ENCODE data around the gene TMIE. TPM values are rescaled to one million over a fixed set of nuclear protein-coding genes. Genes with fewer than 3 reads are reported as not detected.

TMIE gene
- total RNA-seq, 1 donor from 2014 or later, result 0.44 TPM

DNA sequence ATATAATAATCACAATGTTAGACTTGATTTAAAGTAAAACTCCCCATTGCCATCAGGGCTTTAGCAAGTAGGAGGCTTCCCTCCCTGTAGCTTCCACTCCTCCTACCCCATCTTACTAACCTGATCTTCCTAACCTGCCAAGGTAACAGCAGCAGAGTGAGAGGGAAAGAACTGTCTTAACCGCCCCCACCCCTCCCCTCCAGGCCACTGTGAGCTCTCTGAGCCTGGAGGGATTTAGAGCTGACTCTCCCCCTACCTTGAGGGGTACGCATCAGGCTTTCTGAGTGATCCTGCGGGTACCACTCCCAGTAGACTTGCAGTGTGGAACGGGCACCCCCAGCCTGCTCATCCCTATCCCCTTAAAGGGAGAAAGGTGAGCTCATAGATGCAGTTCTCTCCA, 27.8 kb downstream of the TMIE start:
- DNase-seq, result no peak
- H3K4me3 Mint-ChIP-seq, result no peak overlapping the region
- ChIA-PET CTCF (no interaction called here), POLR2A (no interaction called here)
- no peaks in the 10 kb centered on the region for H3K4me1 Mint-ChIP-seq
- no peak for ATAC-seq (ENCODE audit: low read depth)
- no peaks in the 10 kb centered on the region for H3K36me3 Mint-ChIP-seq (ENCODE audit: low read depth)
- intact Hi-C loops (cut with micrococcal nuclease), result no loop called here
- no peak for TF ChIP-seq CTCF (IDR thresholded peaks at IDR 0.05)
- H3K27me3 Mint-ChIP-seq, result peaks cover 17% of the 10 kb centered on the region
- no peaks in the 10 kb centered on the region for H3K9me3 Mint-ChIP-seq
- H3K27ac Mint-ChIP-seq, result no peak overlapping the region

DNA sequence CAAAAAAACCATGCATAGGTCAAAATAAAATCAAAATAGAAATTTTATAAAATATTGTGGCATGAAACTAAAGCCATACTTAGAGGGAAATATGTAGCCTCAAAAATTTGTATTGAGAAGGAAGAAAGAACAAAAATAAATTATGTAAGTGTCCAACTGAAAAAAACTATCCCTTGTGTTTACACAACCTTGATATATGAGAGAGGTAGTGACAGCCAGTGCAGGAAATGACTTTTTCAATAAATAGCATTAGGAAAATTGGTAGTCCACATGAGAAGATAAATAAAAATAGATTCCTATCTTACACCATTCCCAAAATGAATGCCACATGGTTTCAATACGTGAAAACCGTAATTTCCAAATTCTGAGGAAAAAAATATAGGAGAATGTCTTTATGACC, 29.6 kb downstream of the TMIE start:
- CTCF ChIA-PET, result no interaction called here
- no peak for TF ChIP-seq CTCF (IDR thresholded peaks at IDR 0.05)
- Mint-ChIP-seq H3K27me3 (peaks cover 17% of the 10 kb centered on the region), H3K4me3 (no peak overlapping the region), H3K27ac (no peak overlapping the region), H3K9me3 (no peaks in the 10 kb centered on the region), H3K36me3 (ENCODE audit: low read depth) (no peaks in the 10 kb centered on the region), H3K4me1 (no peaks in the 10 kb centered on the region)
- POLR2A ChIA-PET, result no interaction called here
- intact Hi-C loops (cut with micrococcal nuclease), result no loop called here
- ATAC-seq (ENCODE audit: low read depth) (no peak), DNase-seq (no peak)

GRCh38 chr3:46731795-46732194, 30.6 kb downstream of the TMIE start:
- POLR2A ChIA-PET, result no interaction called here
- Mint-ChIP-seq H3K27ac (no peak overlapping the region), H3K9me3 (no peaks in the 10 kb centered on the region), H3K36me3 (ENCODE audit: low read depth) (no peaks in the 10 kb centered on the region), H3K4me1 (no peaks in the 10 kb centered on the region), H3K4me3 (no peak overlapping the region), H3K27me3 (peaks cover 15% of the 10 kb centered on the region)
- no peak for DNase-seq
- no peak for ATAC-seq (ENCODE audit: low read depth)
- CTCF ChIA-PET, result no interaction called here
- intact Hi-C loops (cut with micrococcal nuclease), result no loop called here
- TF ChIP-seq CTCF (IDR thresholded peaks at IDR 0.05), result no peak

DNA sequence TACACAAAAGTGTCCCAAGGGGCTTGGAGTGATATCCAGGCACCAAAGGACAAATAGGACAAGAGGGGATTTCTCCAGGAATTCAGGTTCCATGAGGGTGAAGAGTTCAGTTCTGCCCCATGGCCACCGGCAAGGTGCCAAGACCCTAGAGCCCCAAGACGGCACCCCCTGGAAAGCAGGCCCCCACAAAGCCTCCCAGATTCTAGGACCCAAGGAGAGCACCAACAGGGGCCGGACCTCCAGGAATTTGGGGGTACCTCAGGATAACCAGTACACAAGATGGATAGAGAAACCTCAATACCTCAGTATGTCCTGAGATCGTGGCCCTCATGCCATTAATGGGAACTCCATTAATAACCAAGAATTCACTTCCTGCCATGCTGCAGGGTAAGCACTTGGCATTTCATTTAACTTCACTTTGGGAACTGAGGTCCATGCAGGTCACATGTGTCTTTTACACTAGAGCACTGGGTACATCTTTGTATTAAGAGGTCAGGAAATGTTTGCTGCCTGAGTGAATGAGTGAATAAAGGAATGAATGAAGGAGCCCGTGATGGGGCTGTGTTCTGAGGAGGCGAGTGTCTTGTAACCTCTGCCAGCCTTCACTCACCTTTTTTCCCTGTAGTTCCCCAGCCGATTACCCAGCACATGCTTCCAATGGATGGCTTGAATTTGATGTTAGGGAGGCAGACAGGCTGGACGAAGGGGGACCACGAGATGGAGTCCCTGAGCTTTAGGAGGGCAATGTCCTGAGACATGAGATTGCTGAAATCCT, 32.0 kb downstream of the TMIE start:
- DNase-seq, result no peak
- POLR2A ChIA-PET, result no interaction called here
- intact Hi-C loops (cut with micrococcal nuclease), result no loop called here

DNA sequence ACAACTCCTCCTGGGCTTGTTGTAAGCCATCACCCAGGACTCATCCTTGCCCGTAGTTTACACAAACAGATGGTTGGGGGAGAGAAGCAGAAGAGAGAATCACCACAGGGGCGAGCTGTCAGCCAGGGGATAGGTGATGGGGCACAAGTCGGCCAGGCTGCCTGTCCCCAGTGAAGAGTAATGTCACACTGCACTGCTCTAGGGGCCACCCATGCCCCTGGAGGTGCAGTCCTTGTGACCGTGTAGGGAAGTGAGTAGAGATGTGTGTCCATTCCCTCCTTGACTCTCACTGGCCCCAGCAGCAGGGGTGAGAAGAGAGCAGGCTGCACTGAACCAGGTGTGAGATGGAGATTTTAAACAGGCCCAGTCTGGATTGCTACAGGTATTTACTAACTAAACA, 33.6 kb downstream of the TMIE start:
- no peak overlapping the region for H3K27ac Mint-ChIP-seq
- peaks cover 4% of the 10 kb centered on the region for H3K9me3 Mint-ChIP-seq
- peaks cover 22% of the 10 kb centered on the region for H3K27me3 Mint-ChIP-seq
- ChIA-PET CTCF (no interaction called here), POLR2A (no interaction called here)
- intact Hi-C loops (cut with micrococcal nuclease), result no loop called here
- no peak for ATAC-seq (ENCODE audit: low read depth)
- H3K4me3 Mint-ChIP-seq, result no peak overlapping the region
- DNase-seq, result no peak
- TF ChIP-seq CTCF (IDR thresholded peaks at IDR 0.05), result no peak
- H3K36me3 Mint-ChIP-seq (ENCODE audit: low read depth), result no peaks in the 10 kb centered on the region
- H3K4me1 Mint-ChIP-seq, result no peaks in the 10 kb centered on the region

More for the DNA sequence above, 32.0 kb downstream of the TMIE start:
- ATAC-seq (ENCODE audit: low read depth), result no peak
- TF ChIP-seq CTCF (IDR thresholded peaks at IDR 0.05), result no peak
- no peak overlapping the region for H3K27ac Mint-ChIP-seq
- no peaks in the 10 kb centered on the region for H3K4me1 Mint-ChIP-seq
- H3K36me3 Mint-ChIP-seq (ENCODE audit: low read depth), result no peaks in the 10 kb centered on the region
- CTCF ChIA-PET, result no interaction called here
- no peak overlapping the region for H3K4me3 Mint-ChIP-seq
- peaks cover 21% of the 10 kb centered on the region for H3K27me3 Mint-ChIP-seq
- no peaks in the 10 kb centered on the region for H3K9me3 Mint-ChIP-seq

Data from activated B cell treated with CpG ODN at 0.5 μM for 24 hours (primary cell).